K562 treated with DMSO at 1 percent for 4 hours (cell line): ENCODE measurements around the gene FOXO3B. TPM values are rescaled to one million over a fixed set of nuclear protein-coding genes. Genes with fewer than 3 reads are reported as not detected.

Experiments
- total RNA-seq: library from RNA; unstranded; fragments of 300-600 nt; gene quantifications from 2 replicates; pipeline ENCODE4 v1.2.3, GENCODE V29; 2022; ENCODE audit not compliant: insufficient read depth

The FOXO3B gene
- total RNA-seq: 1.9 TPM in 1 of 2 replicates, not detected in the other

DNA sequence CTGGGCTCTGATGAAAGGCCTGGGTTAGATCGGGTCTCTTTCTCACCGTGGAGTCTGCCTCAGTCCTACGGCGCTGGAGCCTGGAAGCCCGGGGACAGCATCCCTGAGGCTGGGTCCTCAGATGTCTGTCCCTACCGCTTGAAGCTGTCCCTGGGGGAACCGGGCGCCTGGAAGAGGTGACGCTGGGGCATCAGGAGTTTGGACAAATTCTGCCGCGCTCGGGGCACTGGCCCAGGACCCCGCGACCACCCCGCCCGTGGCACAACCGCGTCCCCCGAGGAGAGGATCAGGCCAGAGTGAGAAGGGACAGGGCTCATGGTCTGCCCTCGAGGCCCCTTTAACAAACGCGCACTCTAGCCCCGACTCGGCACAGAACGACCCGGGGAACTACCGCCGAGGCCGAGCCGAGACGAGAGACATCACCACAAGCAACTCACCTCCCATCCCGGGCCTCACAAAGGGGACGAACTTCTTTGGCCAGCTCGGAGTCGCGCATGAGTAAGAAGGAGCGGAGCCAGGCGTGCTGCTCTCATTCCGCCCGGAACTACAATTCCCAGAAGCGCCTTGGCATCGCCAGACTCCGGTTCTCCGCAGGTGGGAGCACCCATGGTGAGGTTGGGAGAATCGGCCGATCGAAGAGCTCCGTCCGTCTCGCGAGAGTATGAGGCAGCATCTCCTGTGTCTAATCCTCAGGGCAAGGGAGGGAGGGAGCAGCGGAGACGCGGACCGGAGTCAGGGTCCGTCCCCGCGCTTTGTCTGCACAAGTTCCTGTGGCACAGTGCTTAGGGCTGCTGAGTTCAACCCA lies at the start of gene FOXO3B:
TSS of gene FOXO3B (minus strand) at position 548 of the 805 bp plus-strand sequence. CDS start 663 bp downstream, outside the sequence.

DNA sequence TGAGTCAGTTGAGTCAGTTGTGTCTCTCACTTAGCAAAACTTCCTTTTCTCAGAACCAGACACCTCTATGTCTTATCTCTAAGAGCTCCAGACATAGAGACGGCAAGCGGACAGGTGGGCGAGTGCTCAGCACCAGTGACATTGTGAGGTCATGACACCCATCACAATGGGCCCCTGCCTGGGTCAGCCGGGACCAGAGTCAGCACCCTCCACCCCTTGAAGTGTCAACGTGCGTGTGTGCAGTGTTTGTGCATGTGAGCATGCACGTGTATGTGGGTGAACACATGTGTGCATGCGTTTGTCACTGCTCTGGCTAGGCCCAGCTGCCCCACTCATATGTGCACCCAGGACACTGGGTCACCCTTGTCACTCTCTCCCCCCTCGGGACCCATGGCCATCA lies 37.8 kb downstream of the FOXO3B start, which contains the start of gene TBC1D28:
TSS of gene TBC1D28 (minus strand) at position 101 of the 400 bp plus-strand sequence. CDS start 3,039 bp downstream, outside the sequence.

Other genes starting within 250 kb of the FOXO3B start
- gene LGALS9C, start 205.5 kb downstream of the FOXO3B start, total RNA-seq: not detected in 2 replicates
- gene TBC1D28, start 37.9 kb downstream of the FOXO3B start, total RNA-seq: not detected in 2 replicates
- gene FBXW10, start 61.7 kb upstream of the FOXO3B start, total RNA-seq: not detected in 2 replicates
- gene TVP23B, start 98.9 kb upstream of the FOXO3B start, total RNA-seq: 18.3 and 21.0 TPM in 2 replicates
- gene PRPSAP2, start 175.8 kb upstream of the FOXO3B start, total RNA-seq: 21.2 and 31.9 TPM in 2 replicates